Esophagus (tissue), 2 donors: Measurements from ENCODE around the gene RPS6KA6. TPM values are rescaled to one million over a fixed set of nuclear protein-coding genes. Genes with fewer than 3 reads are reported as not detected.

ENCODE experiments used
- H3K27ac ChIP-seq, 2 donors: one replicate each; pipeline ENCODE4 v1.5.1; 2013; ENCODE audit warnings: low read depth in 2 of 2, mild to moderate bottlenecking in 2 of 2, inconsistent platforms in 1 of 2, low read length in 1 of 2, moderate library complexity in 1 of 2
- H3K27me3 ChIP-seq, 2 donors: one replicate each; pipeline ENCODE4 v1.6.1; 2013; ENCODE audit warnings: low read length in 2 of 2, control low read depth in 1 of 2, mild to moderate bottlenecking in 1 of 2; ENCODE audit not compliant: insufficient read depth in 2 of 2, control insufficient read depth in 1 of 2
- H3K36me3 ChIP-seq, 2 donors: one replicate each; pipeline ENCODE4 v1.6.1; 2013; ENCODE audit warnings: low read length in 1 of 2; ENCODE audit not compliant: control insufficient read depth in 2 of 2, insufficient read depth in 2 of 2
- H3K4me1 ChIP-seq, 2 donors: one replicate each; pipeline ENCODE4 v1.6.1; 2013; ENCODE audit warnings: low read length in 1 of 2; ENCODE audit not compliant: control insufficient read depth in 2 of 2, insufficient read depth in 2 of 2
- H3K4me3 ChIP-seq, 2 donors: one replicate each; pipeline ENCODE4 v1.5.1; 2013; ENCODE audit warnings: low read length in 2 of 2, mild to moderate bottlenecking in 2 of 2, low read depth in 1 of 2, moderate library complexity in 1 of 2
- H3K9me3 ChIP-seq, 2 donors: one replicate each; pipeline ENCODE4 v1.6.1; 2013; ENCODE audit warnings: mild to moderate bottlenecking in 2 of 2, low read depth in 1 of 2, low read length in 1 of 2, moderate library complexity in 1 of 2; ENCODE audit not compliant: control insufficient read depth in 2 of 2, insufficient read depth in 1 of 2
- WGBS, 2 donors: extraction: QIAGEN DNeasy Blood & Tissue Kit; methylation state at CpG; one replicate each; pipeline ENCODE4 v1.1.7; 2013; 5-methylcytosine and 5-hydroxymethylcytosine counted together
- polyA plus RNA-seq, 2 donors: library from polyadenylated mRNA; stranded (reverse); fragments of 200-250 nt; gene quantifications; one replicate each; pipeline ENCODE4 v1.2.3, GENCODE V29; 2013
- donor health status: healthy with polysubstance abuse.
- donor health status: Bipolar disorder and iron deficiency.

The RPS6KA6 gene
- polyA plus RNA-seq, 2 donors: 0.48 to 0.53 TPM

DNA sequence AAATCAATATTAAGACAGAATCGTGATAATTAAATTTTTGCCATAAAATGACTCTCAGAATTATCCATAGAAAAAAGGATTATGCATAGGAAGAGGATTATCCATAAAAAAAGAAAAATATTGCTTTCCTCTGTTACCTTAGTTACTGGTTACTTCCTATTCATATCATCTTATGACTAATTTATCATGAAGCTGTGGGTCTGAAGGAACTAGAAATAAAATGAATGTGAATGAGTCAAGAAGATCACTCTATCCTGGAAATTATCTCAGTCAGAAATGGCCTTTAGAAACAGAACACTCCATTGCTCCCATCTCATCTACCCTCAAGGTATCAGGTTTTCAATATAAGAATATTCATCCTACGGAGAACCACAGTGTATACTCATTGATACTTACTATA lies 19.4 kb downstream of the RPS6KA6 start:
- Histone ChIP-seq H3K4me1 (no peaks in the 10 kb centered on the region), H3K27ac (no peak overlapping the region), H3K4me3 (no peak overlapping the region), H3K27me3 (no peaks in the 10 kb centered on the region), H3K36me3 (no peaks in the 10 kb centered on the region), H3K9me3 (no peaks in the 10 kb centered on the region)
- 78 to 95% methylated on average over 2 of the region's 2 CpGs for WGBS, 2 donors

DNA sequence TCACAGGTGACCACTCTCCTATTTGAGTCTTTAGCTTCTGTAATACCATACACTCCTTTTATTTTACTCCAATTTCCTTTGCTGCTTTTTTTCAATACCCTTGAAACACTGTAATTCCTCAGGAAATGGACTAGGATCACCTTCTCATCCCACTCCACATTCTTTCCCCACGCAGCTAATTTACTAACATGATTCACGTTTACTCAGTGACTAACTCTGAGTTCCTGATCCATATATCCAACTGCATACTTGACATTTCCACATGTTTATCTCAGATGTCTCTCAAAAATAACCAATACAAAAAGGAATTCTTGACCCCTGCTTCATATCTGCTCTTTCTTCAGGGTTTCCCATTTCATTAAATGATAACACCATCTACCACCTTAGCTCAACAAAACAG lies 19.9 kb downstream of the RPS6KA6 start:
- no peaks in the 10 kb centered on the region for H3K9me3 ChIP-seq
- no peaks in the 10 kb centered on the region for H3K27me3 ChIP-seq
- no peak overlapping the region for H3K27ac ChIP-seq
- no peaks in the 10 kb centered on the region for H3K4me1 ChIP-seq
- WGBS, 2 donors: 41% methylated on average over 2 of the region's 2 CpGs
- no peak overlapping the region for H3K4me3 ChIP-seq
- H3K36me3 ChIP-seq: no peaks in the 10 kb centered on the region

- Histone ChIP-seq H3K27me3 (no peaks in the 10 kb centered on the region), H3K36me3 (no peaks in the 10 kb centered on the region), H3K27ac (no peak overlapping the region), H3K9me3 (no peaks in the 10 kb centered on the region), H3K4me1 (no peaks in the 10 kb centered on the region), H3K4me3 (no peak overlapping the region)
- WGBS, 2 donors: 60 to 72% methylated on average over 1 of the region's 1 CpG
Measured at GRCh38 chrX:84165711-84166110, 22.3 kb downstream of the RPS6KA6 start.

DNA sequence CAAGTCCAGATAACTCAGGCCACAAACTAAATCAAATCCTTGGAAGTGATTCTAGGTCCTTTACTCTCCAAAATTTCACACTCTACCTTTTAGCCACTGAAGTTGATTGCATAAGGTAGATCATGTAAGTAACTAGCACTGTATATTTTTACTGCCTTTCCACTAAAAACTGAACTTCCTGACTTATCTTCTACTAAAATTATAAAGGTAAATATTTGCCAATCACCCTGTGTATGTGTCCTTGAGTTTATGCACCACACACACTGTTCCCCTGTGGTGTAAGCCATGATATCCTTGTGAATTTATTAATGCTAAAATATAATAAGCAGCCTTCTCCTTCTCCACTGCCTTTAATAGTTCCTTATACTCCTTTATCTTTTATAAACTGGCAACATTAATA lies 25.6 kb downstream of the RPS6KA6 start:
- no peaks in the 10 kb centered on the region for H3K4me1 ChIP-seq
- no peak overlapping the region for H3K27ac ChIP-seq
- H3K4me3 ChIP-seq: no peak overlapping the region
- H3K36me3 ChIP-seq: no peaks in the 10 kb centered on the region
- H3K9me3 ChIP-seq: no peaks in the 10 kb centered on the region
- H3K27me3 ChIP-seq: no peaks in the 10 kb centered on the region

DNA sequence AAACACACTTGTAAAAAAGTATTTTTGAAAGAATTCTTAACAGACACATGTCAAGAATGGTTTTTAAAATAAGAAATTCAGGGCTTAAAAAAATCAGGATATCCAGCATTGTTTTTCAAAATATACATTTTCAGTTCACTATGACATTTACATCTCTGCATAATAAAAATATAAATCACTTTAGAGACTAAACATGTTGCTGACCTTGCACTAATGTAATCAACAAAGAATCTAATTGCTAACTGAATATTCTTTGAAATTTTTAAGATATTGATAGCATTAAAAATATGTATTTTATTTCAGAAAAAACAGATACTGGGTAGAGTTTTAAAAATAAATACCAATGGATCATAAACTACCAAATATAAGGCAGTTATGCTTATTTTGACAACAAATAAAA lies 26.4 kb downstream of the RPS6KA6 start:
- Histone ChIP-seq H3K27ac (no peak overlapping the region), H3K27me3 (no peaks in the 10 kb centered on the region), H3K4me1 (no peaks in the 10 kb centered on the region), H3K4me3 (no peak overlapping the region), H3K36me3 (no peaks in the 10 kb centered on the region), H3K9me3 (no peaks in the 10 kb centered on the region)

DNA sequence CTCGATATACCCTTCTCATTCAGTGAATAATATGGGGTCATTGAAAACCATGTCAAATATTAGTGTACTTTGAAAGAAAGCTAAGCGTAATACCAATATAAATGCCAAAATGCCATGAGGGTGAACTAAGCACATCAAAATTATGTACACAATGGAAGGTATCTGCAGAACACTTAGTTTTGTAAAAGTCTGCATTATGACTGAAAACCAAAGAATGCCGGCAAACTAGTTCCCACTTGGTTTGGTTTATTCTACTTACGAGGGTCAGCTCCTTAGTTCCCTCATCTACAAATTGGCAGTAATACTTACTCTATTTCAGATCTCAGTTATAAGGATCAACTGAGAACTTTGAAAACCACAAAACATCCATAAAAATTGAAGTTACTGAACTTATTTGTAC lies 27.3 kb downstream of the RPS6KA6 start:
- WGBS, 2 donors: 83 to 89% methylated on average over 4 of the region's 4 CpGs
- no peak overlapping the region for H3K27ac ChIP-seq
- no peaks in the 10 kb centered on the region for H3K9me3 ChIP-seq
- no peak overlapping the region for H3K4me3 ChIP-seq
- H3K36me3 ChIP-seq: no peaks in the 10 kb centered on the region
- no peaks in the 10 kb centered on the region for H3K27me3 ChIP-seq
- no peaks in the 10 kb centered on the region for H3K4me1 ChIP-seq

DNA sequence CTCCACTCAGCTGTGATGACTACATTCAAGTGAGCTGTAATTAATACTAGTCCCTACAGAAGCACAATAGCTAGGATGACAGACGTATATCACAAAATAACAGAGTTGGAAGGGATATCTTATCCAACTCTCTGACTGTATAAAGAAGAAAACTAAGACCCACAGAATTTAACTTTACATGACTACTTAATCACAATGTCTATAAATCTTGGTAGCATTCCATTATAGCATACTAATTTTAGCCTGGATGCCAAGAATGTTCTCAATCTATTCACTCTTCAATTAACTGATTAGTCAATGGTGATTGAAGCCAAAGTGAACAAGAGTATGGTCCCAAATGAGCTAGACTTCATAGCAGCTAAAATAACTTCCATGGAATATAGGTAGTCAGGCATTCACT lies 31.2 kb downstream of the RPS6KA6 start:
- no peak overlapping the region for H3K4me3 ChIP-seq
- H3K27ac ChIP-seq: no peak overlapping the region
- no peaks in the 10 kb centered on the region for H3K27me3 ChIP-seq
- no peaks in the 10 kb centered on the region for H3K36me3 ChIP-seq
- H3K4me1 ChIP-seq: no peaks in the 10 kb centered on the region
- H3K9me3 ChIP-seq: no peaks in the 10 kb centered on the region
- WGBS, 2 donors: 53 to 55% methylated on average over 1 of the region's 1 CpG

DNA sequence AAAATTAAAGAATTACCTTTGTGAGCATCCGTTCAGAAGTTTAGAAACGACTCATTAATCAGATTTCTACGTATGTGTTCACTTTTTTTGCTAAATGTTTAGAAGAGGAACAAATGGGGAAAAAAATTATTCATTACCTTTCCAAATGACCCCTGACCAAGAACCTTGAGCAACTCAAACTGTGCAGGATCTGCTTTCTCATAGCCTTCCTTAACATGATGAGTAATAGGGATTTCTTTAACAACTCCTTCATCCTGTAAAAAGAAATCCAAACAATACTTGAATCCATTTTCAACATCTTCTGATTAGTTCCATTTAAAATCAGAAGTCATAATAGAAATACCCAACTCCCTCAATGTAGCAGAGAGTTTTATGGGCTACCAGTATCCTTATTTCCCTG lies 32.1 kb downstream of the RPS6KA6 start:
- H3K9me3 ChIP-seq: no peaks in the 10 kb centered on the region
- no peak overlapping the region for H3K27ac ChIP-seq
- no peak overlapping the region for H3K4me3 ChIP-seq
- H3K4me1 ChIP-seq: no peaks in the 10 kb centered on the region
- H3K36me3 ChIP-seq: no peaks in the 10 kb centered on the region
- H3K27me3 ChIP-seq: no peaks in the 10 kb centered on the region
- WGBS, 2 donors: 67 to 84% methylated on average over 3 of the region's 3 CpGs

DNA sequence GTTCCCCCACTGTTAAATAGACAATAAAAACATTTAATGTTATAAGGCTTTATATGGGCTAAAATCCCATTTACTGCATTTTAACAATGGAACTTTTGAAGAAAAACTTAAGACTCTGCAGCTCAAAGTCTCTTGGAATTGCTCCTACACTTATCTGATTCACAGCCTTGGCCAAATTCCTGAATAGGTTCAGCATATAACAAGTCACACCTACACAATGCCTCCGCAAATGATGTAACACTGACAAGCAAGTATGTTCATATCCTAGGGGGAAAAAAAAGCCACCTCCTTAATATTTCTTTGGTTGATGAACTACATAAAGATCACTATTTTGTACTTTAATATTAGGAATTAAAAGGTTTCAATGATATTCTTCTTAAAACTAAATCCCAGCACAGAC lies 34.5 kb downstream of the RPS6KA6 start:
- Histone ChIP-seq H3K4me3 (no peak overlapping the region), H3K27ac (no peak overlapping the region), H3K27me3 (no peaks in the 10 kb centered on the region), H3K4me1 (no peaks in the 10 kb centered on the region), H3K9me3 (no peaks in the 10 kb centered on the region), H3K36me3 (no peaks in the 10 kb centered on the region)
- 38 to 71% methylated on average over 1 of the region's 1 CpG for WGBS, 2 donors

GRCh38 chrX:84144991-84145390 lies 43.0 kb downstream of the RPS6KA6 start:
- Histone ChIP-seq H3K4me1 (no peaks in the 10 kb centered on the region), H3K27ac (no peak overlapping the region), H3K36me3 (no peaks in the 10 kb centered on the region), H3K4me3 (no peak overlapping the region), H3K9me3 (no peaks in the 10 kb centered on the region), H3K27me3 (no peaks in the 10 kb centered on the region)
- 87 to 91% methylated on average over 3 of the region's 3 CpGs for WGBS, 2 donors
